ENCODE results near the gene TRABD2B. TPM values are rescaled to one million over a fixed set of nuclear protein-coding genes. Genes with fewer than 3 reads are reported as not detected.

TRABD2B gene
- total RNA-seq, 1 experiment from 2014 or later: 10.3 TPM

GRCh38 chr1:47751996-47752451, 245.2 kb downstream of the TRABD2B start (continued):
- TF ChIP-seq ERG (CRISPR knock-in tag; IDR thresholded peaks at IDR 0.05) (no peak), ZNF425 (CRISPR knock-in tag; conservative IDR thresholded peaks at IDR 0.05) (no peak), GRHL2 (CRISPR knock-in tag; IDR thresholded peaks at IDR 0.05; ENCODE audit: insufficient replicate concordance, severe bottlenecking) (no peak)

GRCh38 chr1:47751193-47751592, 246.0 kb downstream of the TRABD2B start:
- no peak overlapping the region for H3K27ac Mint-ChIP-seq
- peaks cover 14% of the 10 kb centered on the region for H3K4me1 Mint-ChIP-seq
- DNase-seq (ENCODE audit: low spot score): no peak
- peaks cover 20% of the 10 kb centered on the region for H3K27me3 Mint-ChIP-seq (ENCODE audit: low read depth)
- no peaks in the 10 kb centered on the region for H3K9me3 Mint-ChIP-seq
- no peak for ATAC-seq
- ChIA-PET POLR2A (no interaction called here), CTCF (interaction anchor here (0.6 to 1.4 kb wide), 3 partner anchors 25 to 319 kb away, joined by 3 to 10 read pairs (median 3); no protein-coding TSS in a partner anchor)
- TF ChIP-seq NR2C2 (CRISPR knock-in tag; IDR thresholded peaks at IDR 0.05): no peak
- TF ChIP-seq ZNF263 (CRISPR knock-in tag; IDR thresholded peaks at IDR 0.05; ENCODE audit: low read depth): no peak
- TF ChIP-seq E2F4 (CRISPR knock-in tag; IDR thresholded peaks at IDR 0.05; ENCODE audit: borderline replicate concordance, low read depth): no peak
- no peak for TF ChIP-seq ZNF232 (CRISPR knock-in tag; IDR thresholded peaks at IDR 0.05)
- TF ChIP-seq E2F5 (CRISPR knock-in tag; IDR thresholded peaks at IDR 0.05): no peak
- TF ChIP-seq ZNF512 (CRISPR knock-in tag; IDR thresholded peaks at IDR 0.05; ENCODE audit: borderline replicate concordance): no peak
- TF ChIP-seq OVOL2 (CRISPR knock-in tag; IDR thresholded peaks at IDR 0.05; ENCODE audit: borderline replicate concordance): no peak
- TF ChIP-seq ZNF416 (CRISPR knock-in tag; IDR thresholded peaks at IDR 0.05): no peak
- TF ChIP-seq CBFB (CRISPR knock-in tag; IDR thresholded peaks at IDR 0.05; ENCODE audit: low read depth): no peak
- TF ChIP-seq ATF2 (CRISPR knock-in tag; IDR thresholded peaks at IDR 0.05; ENCODE audit: borderline replicate concordance, low read depth): no peak
- TF ChIP-seq ARID4B (CRISPR knock-in tag; IDR thresholded peaks at IDR 0.05; ENCODE audit: borderline replicate concordance): no peak
- TF ChIP-seq RELA (CRISPR knock-in tag; IDR thresholded peaks at IDR 0.05; ENCODE audit: borderline replicate concordance): no peak
- TF ChIP-seq ATF1 (CRISPR knock-in tag; IDR thresholded peaks at IDR 0.05): no peak
- TF ChIP-seq ZMAT4 (CRISPR knock-in tag; IDR thresholded peaks at IDR 0.05): no peak
- H3K4me3 Mint-ChIP-seq: no peak overlapping the region
- H3K36me3 Mint-ChIP-seq: no peaks in the 10 kb centered on the region

Data from WTC11 (cell line).